ENCODE results near the gene CD300LD.

DNA sequence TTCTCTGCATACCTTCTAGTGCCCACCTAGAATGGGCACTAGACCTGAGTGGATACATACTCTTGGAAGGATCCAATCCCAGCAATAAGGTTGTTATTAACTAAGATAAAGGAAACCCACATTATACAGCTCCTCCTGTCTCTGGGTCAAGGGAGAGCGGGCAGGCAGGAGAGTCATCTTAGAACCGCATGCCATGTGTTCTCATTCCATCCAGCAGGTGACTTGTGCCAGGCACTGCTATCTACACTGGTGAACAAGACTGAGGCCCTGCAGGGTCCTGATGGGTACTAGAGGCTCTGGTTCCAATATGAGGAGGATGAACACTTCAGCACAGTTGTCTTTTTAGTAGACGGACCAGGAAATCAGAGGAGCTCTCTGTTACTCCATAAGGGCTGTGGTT is 18.9 kb downstream of the CD300LD start:
- no peak for TF ChIP-seq POLR2AphosphoS5 (IDR thresholded peaks at IDR 0.05)
- no peak for TF ChIP-seq POLR2A (IDR thresholded peaks at IDR 0.05)

Measured in spleen (tissue), 3 donors.